GM19328 (cell line): ENCODE data around the gene FDXR.

Source experiments
- ATAC-seq: cut with Tn5 transposase; IDR thresholded peaks from one replicate; pipeline ENCODE4 v1.9.1; 2021; ENCODE audit warnings: mild to moderate bottlenecking, moderate library complexity; ENCODE audit not compliant: unreplicated experiment

FDXR gene

DNA sequence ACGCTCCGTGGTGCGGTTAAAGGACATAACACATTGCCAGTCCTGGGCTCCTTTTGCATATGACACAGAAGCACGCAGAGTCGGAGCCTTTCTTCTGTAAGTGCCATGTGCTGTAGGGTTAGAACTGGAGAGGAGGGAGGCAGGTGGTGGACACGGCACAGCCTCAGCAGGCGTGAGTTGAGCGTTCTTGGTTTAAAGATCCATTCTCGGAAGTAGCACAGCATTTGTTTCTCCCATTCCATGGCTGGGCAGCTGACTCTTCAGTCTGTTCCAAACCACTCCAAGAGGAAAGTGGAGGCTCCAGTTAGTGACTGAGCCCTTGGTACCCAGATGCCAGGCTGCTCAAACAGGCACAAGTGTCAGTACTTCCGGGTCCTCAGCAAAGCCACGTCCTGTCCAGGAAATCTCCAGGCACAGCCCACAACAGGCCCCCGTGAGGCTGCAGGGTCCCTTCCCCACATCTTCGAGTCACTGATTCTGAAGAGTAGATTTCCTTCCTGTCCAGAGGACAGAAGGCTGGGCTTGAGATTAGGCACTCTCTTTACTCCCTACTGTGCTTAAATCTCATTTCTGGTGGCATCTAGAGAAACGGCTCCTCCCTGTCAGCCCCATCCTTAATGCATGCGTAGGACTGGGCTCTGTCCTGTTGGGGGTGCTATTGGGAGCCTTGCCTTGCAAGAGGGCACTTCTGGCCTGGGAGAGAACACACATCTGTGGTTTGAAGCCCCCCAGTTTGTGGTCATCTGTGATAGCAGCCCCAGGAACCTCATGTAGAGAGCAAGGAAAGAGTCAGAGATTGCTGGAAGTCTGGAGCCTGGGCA lies 57.0 kb downstream of the FDXR start:
- ATAC-seq: no peak

GRCh38 chr17:74815067-74815466 lies 57.7 kb downstream of the FDXR start:
- no peak for ATAC-seq

DNA sequence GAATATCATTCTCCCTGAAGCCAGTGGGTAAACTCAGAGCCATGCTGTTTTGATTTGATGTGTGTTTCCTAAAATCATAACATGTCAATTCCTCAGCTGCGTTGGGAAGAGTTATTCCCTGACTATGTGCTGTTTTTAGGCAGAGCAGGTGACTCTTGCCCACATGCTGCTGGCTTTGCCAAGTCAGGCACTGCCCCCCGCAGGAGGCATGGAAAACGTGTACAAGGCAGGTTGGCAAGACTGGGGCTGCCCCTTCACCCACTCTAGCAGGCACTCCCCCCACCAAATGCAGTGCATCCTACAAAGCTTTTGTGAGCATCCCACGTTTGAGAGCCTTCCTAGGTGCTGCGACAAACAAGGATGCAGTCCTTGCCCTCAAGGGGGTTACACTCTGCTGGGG lies 58.3 kb downstream of the FDXR start:
- ATAC-seq: no peak
